A549 (cell line): ENCODE results near the gene F2R. TPM values are rescaled to one million over a fixed set of nuclear protein-coding genes. Genes with fewer than 3 reads are reported as not detected.

Experiments
- ATAC-seq, 2 experiments: fragments of 200-7000 bp in 1 of 2; fragments of >200 bp in 1 of 2; cut with Nextera tagmentation in 1 of 2; cut with Tn5 transposase in 1 of 2; 3 replicates each; pipeline versions ENCODE4 v1.8.0 to v1.9.1; 2018 to 2020; ENCODE audit warnings: mild to moderate bottlenecking in 1 of 2, moderate library complexity in 1 of 2
- CTCF ChIA-PET: fragments of 300-600 bp; sonication (Branson Sonifier 250); formaldehyde crosslinking; extraction: SDS; loops from one replicate; lab custom pipeline; 2021; ENCODE audit warnings: antibody characterized with exemption, inconsistent platforms; lab: Yijun Ruan, JAX
- POLR2A ChIA-PET: fragments of 350-600 bp; formaldehyde crosslinking; extraction: SDS; loops from one replicate; lab custom pipeline; 2021; ENCODE audit warnings: antibody characterized with exemption, inconsistent platforms; lab: Yijun Ruan, JAX
- DNase-seq, 2 experiments: peaks; one replicate each; pipeline versions ENCODE4 v3.0.0 to v3.0.0-alpha.2; 2011 to 2016; ENCODE audit warnings: low read depth in 1 of 2, low spot score in 1 of 2
- FAIRE-seq: peaks from 2 replicates; lab custom pipeline; 2011; peaks lifted over from hg19 to GRCh38; lab: Jason Lieb, UNC
- H3K27ac ChIP-seq, 2 experiments: fragments of >200 bp; sonication (Bioruptor Twin); formaldehyde crosslinking; 3 replicates each; pipeline ENCODE4 v1.5.1; 2016 to 2017
- H3K4me1 ChIP-seq: fragments of >200 bp; sonication (Bioruptor Twin); formaldehyde crosslinking; 3 replicates; pipeline ENCODE4 v1.6.1; 2016
- H3K4me2 ChIP-seq: fragments of >200 bp; sonication (Bioruptor Twin); formaldehyde crosslinking; 3 replicates; pipeline ENCODE4 v1.6.1; 2016
- H3K4me3 ChIP-seq: fragments of >200 bp; sonication (Bioruptor Twin); formaldehyde crosslinking; 3 replicates; pipeline ENCODE4 v1.5.1; 2016
- H3K9me3 ChIP-seq: fragments of >200 bp; sonication (Bioruptor Twin); formaldehyde crosslinking; 3 replicates; pipeline ENCODE4 v1.6.1; 2016
- ATOH8 ChIP-seq: fragments of 250-450 bp; sonication (Bioruptor Pico); IDR thresholded peaks from 2 replicates; pipeline ENCODE4 v1.5.0; 2020; ENCODE audit warnings: low read depth, mild to moderate bottlenecking, moderate library complexity
- BHLHE40 ChIP-seq: IDR thresholded peaks from 2 replicates; pipeline ENCODE4 v1.6.1; 2012; ENCODE audit warnings: low read depth, low read length, inconsistent platforms
- CBX2 ChIP-seq: fragments of 200-600 bp; sonication (generic); IDR thresholded peaks from 2 replicates; pipeline ENCODE4 v1.6.1; 2016; ENCODE audit warnings: low read depth, mild to moderate bottlenecking, borderline replicate concordance
- CBX8 ChIP-seq: fragments of 200-600 bp; sonication (generic); IDR thresholded peaks from 2 replicates; pipeline ENCODE4 v1.6.1; 2016
- CEBPB ChIP-seq, 2 experiments: fragments of >200 bp in 1 of 2; sonication (Bioruptor Twin) in 1 of 2; formaldehyde crosslinking in 1 of 2; IDR thresholded peaks; 2 replicates each; pipeline ENCODE4 v1.6.1; 2012 to 2016
- CHD2 ChIP-seq: fragments of 150-350 bp; IDR thresholded peaks from 2 replicates; pipeline ENCODE4 v1.6.1; 2014; ENCODE audit warnings: low read length; ENCODE audit not compliant: partially characterized antibody
- CTCF ChIP-seq: fragments of >200 bp; sonication (Bioruptor Twin); formaldehyde crosslinking; IDR thresholded peaks from 3 replicates; pipeline ENCODE4 v1.5.1; 2016
- ELK1 ChIP-seq: fragments of 150-350 bp; IDR thresholded peaks from 2 replicates; pipeline ENCODE4 v1.6.1; 2014; ENCODE audit warnings: low read depth, mild to moderate bottlenecking, low read length
- EP300 ChIP-seq, 2 experiments: fragments of >200 bp; sonication (Bioruptor Twin); formaldehyde crosslinking; IDR thresholded peaks; 2 replicates in 1 of 2; 3 replicates in 1 of 2; pipeline ENCODE4 v1.6.1; 2016 to 2017
- ESRRA ChIP-seq: fragments of 150-350 bp; IDR thresholded peaks from 2 replicates; pipeline ENCODE4 v1.6.1; 2014; ENCODE audit warnings: mild to moderate bottlenecking, low read length, borderline replicate concordance
- FOSB ChIP-seq: fragments of 250-450 bp; sonication (Bioruptor Pico); IDR thresholded peaks from 2 replicates; pipeline ENCODE4 v1.5.0; 2020; ENCODE audit warnings: mild to moderate bottlenecking, moderate library complexity
- FOXS1 ChIP-seq: fragments of 250-450 bp; sonication (Bioruptor Pico); IDR thresholded peaks from 2 replicates; pipeline ENCODE4 v1.5.0; 2020; ENCODE audit warnings: mild to moderate bottlenecking, moderate library complexity
- GATA3 ChIP-seq: IDR thresholded peaks from 2 replicates; pipeline ENCODE4 v1.6.1; 2012; ENCODE audit warnings: borderline replicate concordance
- HDAC2 ChIP-seq: fragments of 200-600 bp; sonication (generic); IDR thresholded peaks from 2 replicates; pipeline ENCODE4 v1.6.1; 2016
- HMGXB4 ChIP-seq: fragments of 250-450 bp; sonication (Bioruptor Pico); IDR thresholded peaks from 2 replicates; pipeline ENCODE4 v1.5.0; 2021; ENCODE audit warnings: mild to moderate bottlenecking, moderate library complexity, borderline replicate concordance
- HOXA7 ChIP-seq: fragments of 250-450 bp; sonication (Bioruptor Pico); IDR thresholded peaks from 2 replicates; pipeline ENCODE4 v1.5.0; 2020; ENCODE audit warnings: mild to moderate bottlenecking, moderate library complexity
- HOXB13 ChIP-seq: fragments of 250-450 bp; sonication (Bioruptor Pico); IDR thresholded peaks from 2 replicates; pipeline ENCODE4 v1.5.0; 2020; ENCODE audit warnings: low read depth, mild to moderate bottlenecking, moderate library complexity
- HOXB5 ChIP-seq: fragments of 250-450 bp; sonication (Bioruptor Pico); IDR thresholded peaks from 2 replicates; pipeline ENCODE4 v1.5.0; 2020; ENCODE audit warnings: mild to moderate bottlenecking, moderate library complexity
- JUN ChIP-seq, 2 experiments: fragments of >200 bp; sonication (Bioruptor Twin); formaldehyde crosslinking; IDR thresholded peaks; 2 replicates in 1 of 2; 3 replicates in 1 of 2; pipeline ENCODE4 v1.6.1; 2016 to 2017
- JUNB ChIP-seq: fragments of >200 bp; sonication (Bioruptor Twin); formaldehyde crosslinking; IDR thresholded peaks from 2 replicates; pipeline ENCODE4 v1.6.1; 2016
- NFE2L2 ChIP-seq: fragments of 150-350 bp; conservative IDR thresholded peaks from 2 replicates; pipeline ENCODE4 v1.6.1; 2014; ENCODE audit warnings: low read length
- NPAS2 ChIP-seq: fragments of 250-450 bp; sonication (Bioruptor Pico); IDR thresholded peaks from 2 replicates; pipeline ENCODE4 v1.8.0; 2022; ENCODE audit warnings: mild to moderate bottlenecking, moderate library complexity, borderline replicate concordance
- PBX3 ChIP-seq: IDR thresholded peaks from 2 replicates; pipeline ENCODE4 v1.6.1; 2012
- POLR2A ChIP-seq: IDR thresholded peaks from 2 replicates; pipeline ENCODE4 v1.6.1; 2012; ENCODE audit warnings: mild to moderate bottlenecking, low read length
- POLR2AphosphoS2 ChIP-seq: conservative IDR thresholded peaks from 2 replicates; pipeline ENCODE4 v1.6.1; 2012; ENCODE audit warnings: low read length, improper control_type of control experiment, inconsistent platforms
- RAD21 ChIP-seq, 2 experiments: fragments of >200 bp in 1 of 2; sonication (Bioruptor Twin) in 1 of 2; formaldehyde crosslinking in 1 of 2; IDR thresholded peaks in 1 of 2; conservative IDR thresholded peaks in 1 of 2; 2 replicates in 1 of 2; 3 replicates in 1 of 2; pipeline ENCODE4 v1.6.1; 2012 to 2018; ENCODE audit warnings: inconsistent platforms in 1 of 2
- RARB ChIP-seq: fragments of 250-450 bp; sonication (Bioruptor Pico); IDR thresholded peaks from 2 replicates; pipeline ENCODE4 v1.8.0; 2021; ENCODE audit warnings: mild to moderate bottlenecking, moderate library complexity
- RCOR1 ChIP-seq: fragments of 150-350 bp; IDR thresholded peaks from 2 replicates; pipeline ENCODE4 v1.6.1; 2014; ENCODE audit warnings: antibody characterized with exemption, low read length, low read depth
- SMC3 ChIP-seq: fragments of >200 bp; sonication (Bioruptor Twin); formaldehyde crosslinking; IDR thresholded peaks from 3 replicates; pipeline ENCODE4 v1.6.1; 2018; ENCODE audit warnings: inconsistent platforms
- SREBF2 ChIP-seq: fragments of 450-650 bp; IDR thresholded peaks from 2 replicates; pipeline ENCODE4 v1.6.1; 2014; ENCODE audit warnings: mild to moderate bottlenecking, moderate library complexity
- TFCP2L1 ChIP-seq: fragments of 250-450 bp; sonication (Bioruptor Pico); IDR thresholded peaks from 2 replicates; pipeline ENCODE4 v1.5.0; 2021; ENCODE audit warnings: mild to moderate bottlenecking
- TP53 ChIP-seq: fragments of 250-450 bp; sonication (Bioruptor Pico); IDR thresholded peaks from 2 replicates; pipeline ENCODE4 v1.5.0; 2021; ENCODE audit warnings: mild to moderate bottlenecking, moderate library complexity
- USF2 ChIP-seq: fragments of 450-650 bp; IDR thresholded peaks from 2 replicates; pipeline ENCODE4 v1.6.1; 2014; ENCODE audit warnings: antibody characterized with exemption
- ZC3H11A ChIP-seq: fragments of 450-650 bp; IDR thresholded peaks from 2 replicates; pipeline ENCODE4 v1.6.1; 2014; ENCODE audit warnings: antibody characterized with exemption, mild to moderate bottlenecking
- ZFP36 ChIP-seq: fragments of 450-650 bp; IDR thresholded peaks from 2 replicates; pipeline ENCODE4 v1.6.1; 2014; ENCODE audit warnings: borderline replicate concordance; ENCODE audit not compliant: partially characterized antibody
- ZSCAN20 ChIP-seq: fragments of 250-450 bp; sonication (Bioruptor Pico); IDR thresholded peaks from 2 replicates; pipeline ENCODE4 v1.8.0; 2022; ENCODE audit warnings: mild to moderate bottlenecking, moderate library complexity
- WGBS: methylation state at CpG from one replicate; pipeline ENCODE4 v1.1.6; 2017; ENCODE audit errors: missing lambda C conversion rate; 5-methylcytosine and 5-hydroxymethylcytosine counted together
- polyA plus RNA-seq, 4 experiments: library from polyadenylated mRNA; depleted of rRNA in 3 of 4; stranded (reverse); fragments of >200 nt; fragmentation: RNase III in 1 of 4; extraction: RNeasy Plus Mini Kit Qiagen cat#74134 plus additional on column Dnase treatment in 1 of 4; gene quantifications; 2 replicates in 3 of 4; 3 replicates in 1 of 4; pipeline ENCODE4 v1.2.3, GENCODE V29; 2011 to 2017

F2R gene
- polyA plus RNA-seq, 2 of the 4 experiments (the other 2 are of a cell fraction): 30.4 to 114 TPM

GRCh38 chr5:76701298-76701697 is 14.6 kb upstream of the F2R start:
- WGBS: 5% methylated on average over 2 of the region's 2 CpGs
- peak overlapping the region in 1 of 2 experiments; percentile 27; a peak in 1 of 6 replicates for H3K27ac ChIP-seq
- ChIA-PET POLR2A (interaction anchor here (0.9 kb wide), 1 partner anchor 12 kb away, joined by 3 read pairs; no protein-coding TSS in a partner anchor), CTCF (interaction anchor here (0.9 to 1.8 kb wide), 4 partner anchors 9 to 100 kb away, joined by 3 to 5 read pairs (median 4); no protein-coding TSS in a partner anchor)
- H3K4me1 ChIP-seq: peaks cover 14% of the 10 kb centered on the region
- no peak overlapping the region for H3K4me3 ChIP-seq
- DNase-seq (peak in 1 of 2 experiments; percentile 71), ATAC-seq (peak; percentile 96), FAIRE-seq (no peak)
- H3K9me3 ChIP-seq: no peaks in the 10 kb centered on the region
- peak overlapping the region; percentile 44 for H3K4me2 ChIP-seq
- no peak for TF ChIP-seq NPAS2 (CRISPR knock-in tag)
- TF ChIP-seq BHLHE40: no peak
- TF ChIP-seq USF2: no peak
- TF ChIP-seq HOXB13 (CRISPR knock-in tag): no peak
- TF ChIP-seq ZC3H11A: no peak
- TF ChIP-seq CEBPB (IDR thresholded peaks at IDR 0.05): peak; percentile 96 to 97
- no peak for TF ChIP-seq RARB
- no peak for TF ChIP-seq PBX3
- no peak for TF ChIP-seq ATOH8
- no peak; a peak in 1 of 5 replicates for TF ChIP-seq RAD21 (conservative IDR thresholded peaks at IDR 0.05 in 1 of 2, IDR thresholded peaks at IDR 0.05 in 1 of 2)
- TF ChIP-seq CBX2: no peak
- no peak for TF ChIP-seq HDAC2
- TF ChIP-seq SREBF2: no peak
- peak; percentile 14; the same call in 1 of the 3 replicates for TF ChIP-seq SMC3
- no peak for TF ChIP-seq NFE2L2
- TF ChIP-seq CBX8: no peak
- no peak for TF ChIP-seq CHD2
- TF ChIP-seq ZSCAN20 (CRISPR knock-in tag): no peak
- TF ChIP-seq FOSB (CRISPR knock-in tag): no peak
- TF ChIP-seq CTCF: no peak
- TF ChIP-seq ZFP36: no peak
- TF ChIP-seq TP53 (CRISPR knock-in tag): no peak
- TF ChIP-seq FOXS1 (CRISPR knock-in tag): no peak
- peak; percentile 41; the same call in 1 of the 2 replicates for TF ChIP-seq GATA3
- TF ChIP-seq JUNB: peak; percentile 89
- no peak for TF ChIP-seq TFCP2L1 (CRISPR knock-in tag)
- no peak for TF ChIP-seq HMGXB4 (CRISPR knock-in tag)
- no peak for TF ChIP-seq HOXA7 (CRISPR knock-in tag)
- TF ChIP-seq EP300 (IDR thresholded peaks at IDR 0.05): peak; percentile 42 to 59; a peak in 2 of 5 replicates
- no peak for TF ChIP-seq ELK1
- TF ChIP-seq POLR2AphosphoS2: no peak
- peak; percentile 29 to 68; a peak in 3 of 5 replicates for TF ChIP-seq JUN (IDR thresholded peaks at IDR 0.05)
- peak; percentile 82; the same call in 1 of the 2 replicates for TF ChIP-seq HOXB5 (CRISPR knock-in tag)
- no peak for TF ChIP-seq RCOR1
- no peak for TF ChIP-seq POLR2A
- TF ChIP-seq ESRRA: no peak
